H7 (cell line): ENCODE measurements around the gene TMEM119. TPM values are rescaled to one million over a fixed set of nuclear protein-coding genes. Genes with fewer than 3 reads are reported as not detected.

Experiments
- DNase-seq: peaks from one replicate; pipeline ENCODE4 v3.0.0; 2012
- H3K27me3 ChIP-seq: 2 replicates; pipeline ENCODE4 v1.6.0; 2011; ENCODE audit warnings: mild to moderate bottlenecking, low read length; ENCODE audit not compliant: control insufficient read depth, insufficient read depth
- H3K36me3 ChIP-seq: replicated peaks from 2 replicates; pipeline ENCODE4 v1.5.1; 2011; ENCODE audit warnings: low read length; ENCODE audit not compliant: control insufficient read depth, insufficient read depth
- H3K4me3 ChIP-seq: 2 replicates; pipeline ENCODE4 v1.5.1; 2011; ENCODE audit warnings: low read depth, mild to moderate bottlenecking, control low read depth, low read length, moderate library complexity; ENCODE audit not compliant: insufficient read depth
- total RNA-seq: library from RNA; depleted of rRNA; stranded (reverse); fragments of >200 nt; shearing (Covaris generic); gene quantifications from 2 replicates; pipeline ENCODE4 v1.2.3, GENCODE V29; 2014

The TMEM119 gene
- total RNA-seq, 1 experiment from 2014 or later = 0.24 TPM

DNA sequence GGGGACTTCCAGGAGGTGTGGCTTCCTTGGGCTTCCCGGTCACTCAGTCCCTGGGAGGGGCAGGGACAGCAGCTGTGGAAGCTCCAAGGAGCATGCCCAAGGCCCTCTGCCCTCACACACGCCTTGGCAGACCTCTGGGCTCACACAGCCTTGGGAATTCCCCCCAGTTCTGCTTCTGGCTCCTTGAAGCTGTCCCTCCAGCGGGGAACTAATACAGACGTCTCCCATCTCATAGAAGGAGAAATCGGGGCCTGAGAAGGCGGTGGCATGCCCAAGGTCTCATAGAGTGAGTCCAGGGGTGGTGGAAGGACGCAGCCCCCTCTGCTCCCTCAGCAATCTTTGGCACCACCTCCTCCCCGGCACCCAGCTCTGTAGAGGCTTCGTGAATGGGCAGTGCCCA is 15.7 kb upstream of the TMEM119 start:
- no peak for DNase-seq
- Histone ChIP-seq H3K27me3 (no peaks in the 10 kb centered on the region), H3K36me3 (no peaks in the 10 kb centered on the region), H3K4me3 (no peak overlapping the region)

DNA sequence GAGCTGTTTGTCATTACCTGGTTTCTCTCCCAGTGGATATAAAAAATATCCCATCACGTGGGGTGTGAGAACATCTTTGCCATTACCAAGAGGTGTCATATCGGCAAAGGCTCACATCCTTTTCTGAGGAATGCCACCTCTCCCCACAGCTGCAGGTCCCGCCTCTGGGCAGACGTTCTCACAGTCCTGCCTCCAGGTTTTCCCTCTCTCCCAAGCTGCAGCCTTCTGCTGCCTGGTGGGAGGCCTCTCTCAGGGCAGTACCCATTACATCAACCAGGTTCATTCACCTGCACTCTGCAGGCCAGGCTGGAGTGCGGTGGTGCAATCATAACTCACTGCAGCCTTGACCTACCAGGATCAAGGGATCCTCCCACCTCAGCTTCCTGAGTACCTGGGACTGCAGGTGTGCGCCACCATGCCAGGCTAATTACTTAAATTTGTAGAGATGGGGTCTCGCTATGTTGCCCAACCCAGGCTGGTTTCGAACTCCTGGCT is 15.0 kb upstream of the TMEM119 start:
- Histone ChIP-seq H3K36me3 (no peaks in the 10 kb centered on the region), H3K4me3 (no peak overlapping the region), H3K27me3 (no peaks in the 10 kb centered on the region)
- peak; percentile 82 for DNase-seq

DNA sequence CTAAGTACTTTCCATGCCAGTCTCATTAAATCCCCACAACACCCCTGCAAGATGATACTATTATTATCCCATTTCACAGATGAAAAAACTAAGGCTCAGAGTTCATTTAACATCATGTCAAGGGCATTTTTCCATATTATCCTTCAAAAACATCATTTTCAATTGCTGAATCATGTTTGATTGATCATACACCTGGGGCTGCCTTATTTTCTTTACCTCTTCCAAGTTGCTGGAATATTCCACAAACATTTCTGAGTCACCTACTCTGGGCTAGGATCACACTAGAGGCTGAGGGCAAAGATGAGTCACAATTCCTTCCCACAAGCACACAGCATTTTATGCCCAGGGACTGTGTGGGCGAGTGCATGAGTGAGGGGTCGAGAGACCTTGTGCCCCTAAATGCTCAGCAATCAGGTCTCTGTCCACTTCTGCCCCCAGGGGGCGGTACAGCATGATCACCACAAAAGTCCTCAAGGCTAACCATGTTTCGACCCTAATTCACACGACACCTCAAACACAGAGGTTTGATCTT is 14.1 kb upstream of the TMEM119 start:
- DNase-seq = peak; percentile 86
- no peaks in the 10 kb centered on the region for H3K27me3 ChIP-seq
- no peaks in the 10 kb centered on the region for H3K36me3 ChIP-seq
- H3K4me3 ChIP-seq = no peak overlapping the region

DNA sequence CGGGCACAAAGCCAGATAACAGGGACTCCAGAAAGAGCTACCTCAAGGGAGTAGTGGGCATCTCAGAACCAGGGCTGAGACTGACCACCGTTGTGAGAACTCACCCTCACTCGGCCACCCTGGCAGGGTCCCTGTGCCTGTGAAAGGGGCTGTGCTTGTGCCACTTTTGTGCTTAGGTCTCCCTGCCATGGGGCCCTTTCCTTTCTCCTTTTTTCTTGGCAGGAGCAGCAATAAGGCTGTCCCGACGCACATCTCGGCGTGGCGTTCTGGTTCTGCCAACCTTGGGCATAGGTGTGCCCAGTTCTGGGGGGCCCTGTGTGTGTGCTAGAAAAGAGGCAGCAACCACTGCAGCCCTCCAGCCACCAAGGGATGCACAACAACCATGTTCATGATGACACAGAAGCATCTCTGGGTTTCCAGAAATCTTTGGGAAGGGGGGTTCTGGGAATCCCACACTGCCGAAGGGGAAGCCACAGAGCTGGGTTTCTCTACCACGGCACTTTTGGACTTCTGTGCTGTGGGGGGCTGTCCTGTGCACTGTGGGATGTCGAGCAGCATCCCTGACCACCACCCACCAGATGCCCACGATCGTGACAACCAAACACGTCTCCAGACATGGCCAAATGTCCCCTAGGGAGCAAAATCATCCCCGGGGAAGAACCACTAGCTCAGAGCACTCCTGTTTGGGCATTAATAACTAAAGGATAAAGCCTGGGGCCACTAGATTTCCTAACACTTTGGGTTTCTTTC is 13.1 kb upstream of the TMEM119 start:
- H3K27me3 ChIP-seq = no peaks in the 10 kb centered on the region
- DNase-seq = no peak
- H3K4me3 ChIP-seq = no peak overlapping the region
- H3K36me3 ChIP-seq = no peaks in the 10 kb centered on the region

DNA sequence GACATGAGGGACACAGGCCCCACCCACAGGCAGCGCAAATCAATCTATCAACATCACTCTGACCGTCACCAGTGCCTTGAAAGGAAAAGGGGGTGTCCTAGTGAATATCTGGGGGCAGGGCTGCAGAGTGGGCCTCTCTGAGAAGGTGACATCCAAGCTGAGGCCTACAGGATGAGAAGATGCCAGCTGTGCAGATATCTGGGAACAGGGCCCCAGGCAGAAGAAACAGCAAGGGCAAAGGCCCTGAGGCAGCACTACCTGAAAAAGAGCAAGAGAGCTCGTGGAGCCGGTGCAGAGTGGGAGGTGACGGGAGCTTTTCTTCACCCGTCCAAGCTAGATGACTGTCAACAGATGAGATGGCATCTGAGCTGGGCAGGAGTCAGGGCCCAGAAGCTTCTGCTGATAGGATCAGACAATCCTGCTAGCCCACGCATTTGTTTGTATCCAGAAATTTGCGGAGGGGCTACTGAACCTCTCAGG is 12.5 kb upstream of the TMEM119 start:
- Histone ChIP-seq H3K4me3 (no peak overlapping the region), H3K27me3 (no peaks in the 10 kb centered on the region), H3K36me3 (no peaks in the 10 kb centered on the region)
- DNase-seq = no peak

DNA sequence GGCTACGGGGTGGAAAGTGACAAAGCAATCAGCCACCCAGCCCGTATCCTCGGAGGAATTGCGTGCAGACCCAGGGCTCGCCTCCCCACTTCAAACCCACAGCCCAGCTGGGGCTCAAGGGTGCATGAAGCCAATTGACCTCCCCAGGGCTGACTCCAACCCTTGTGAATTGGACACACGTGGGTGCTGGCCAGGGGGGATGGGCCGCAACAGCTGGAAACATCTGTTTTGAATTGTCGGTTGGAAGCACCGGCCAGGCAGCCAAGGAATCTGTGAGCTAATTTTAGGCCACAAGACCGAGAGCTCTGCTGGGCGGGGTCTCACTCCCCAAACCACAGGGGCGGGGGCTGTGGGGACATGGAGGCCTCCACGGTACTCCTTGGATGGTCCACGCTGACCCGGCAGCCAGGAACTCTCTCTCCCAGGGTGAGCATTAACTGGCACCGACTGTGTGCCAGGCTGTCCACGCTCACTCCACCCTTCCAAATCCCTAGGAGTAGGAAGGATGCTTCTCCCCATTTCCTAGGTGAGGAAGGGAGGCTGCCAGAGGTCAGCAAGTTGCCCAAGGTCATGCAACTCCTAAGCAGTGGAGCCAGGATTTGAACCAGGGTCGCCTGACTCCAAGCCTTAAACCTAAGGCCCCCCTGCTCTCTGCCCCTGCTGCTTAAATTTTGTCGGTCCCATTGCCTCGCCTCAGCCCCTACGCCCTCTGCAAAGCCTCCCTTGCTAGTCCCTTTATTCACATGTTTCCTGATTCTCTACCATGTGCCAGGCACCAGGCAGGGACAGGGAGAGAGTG is 11.9 kb upstream of the TMEM119 start:
- Histone ChIP-seq H3K4me3 (no peak overlapping the region), H3K36me3 (no peaks in the 10 kb centered on the region), H3K27me3 (no peaks in the 10 kb centered on the region)
- DNase-seq = no peak

DNA sequence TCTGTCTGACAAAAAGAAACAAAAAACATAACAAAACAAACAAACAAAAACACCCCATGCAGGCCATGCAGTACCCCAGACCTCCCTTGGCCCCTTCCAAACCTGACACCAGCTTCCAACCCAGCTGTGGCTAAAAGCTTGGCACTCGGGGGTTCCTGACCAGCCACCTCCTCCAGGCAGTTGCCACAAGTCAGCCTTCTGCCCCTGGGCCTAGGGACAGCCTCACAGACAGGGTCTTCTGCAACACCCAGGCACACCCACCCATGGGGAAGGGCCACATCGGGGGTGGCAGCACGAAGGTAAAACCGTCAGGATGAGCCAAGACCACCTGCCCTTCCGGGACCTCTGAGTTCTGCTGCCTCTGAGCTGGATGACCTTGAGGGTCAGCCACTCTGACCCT is 10.7 kb upstream of the TMEM119 start:
- no peak for DNase-seq
- Histone ChIP-seq H3K4me3 (no peak overlapping the region), H3K36me3 (no peaks in the 10 kb centered on the region), H3K27me3 (no peaks in the 10 kb centered on the region; the same call in 1 of the 2 replicates)

DNA sequence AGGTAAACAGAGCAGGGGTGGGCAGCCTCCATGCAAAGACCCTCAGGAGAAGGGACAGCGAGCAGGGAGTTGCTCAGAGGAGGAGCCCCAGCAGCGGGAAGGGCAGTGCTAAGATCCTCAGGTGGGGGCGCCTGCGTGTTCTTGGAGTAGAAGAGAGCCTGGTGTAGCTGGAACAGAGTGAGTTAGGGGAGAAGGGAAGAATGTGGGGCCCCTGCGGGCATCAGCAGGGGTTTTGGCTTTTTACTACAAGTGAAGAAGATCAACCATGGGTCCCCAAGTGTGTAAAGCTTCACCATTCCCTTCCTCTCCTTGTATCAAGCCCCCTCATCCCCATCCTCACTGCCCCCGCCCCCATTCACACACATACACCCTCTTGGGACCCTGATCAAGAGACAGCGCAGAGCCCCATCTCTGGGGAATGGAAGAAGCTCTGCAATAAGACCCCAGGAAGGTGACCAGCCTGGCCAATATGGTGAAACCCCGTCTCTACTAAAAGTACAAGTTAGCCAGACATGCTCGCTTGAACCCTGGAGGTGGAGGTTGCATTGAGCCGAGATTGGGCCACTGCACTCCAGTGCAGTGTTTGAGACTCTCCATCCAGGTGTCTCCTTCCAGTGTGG is 10.2 kb upstream of the TMEM119 start:
- Histone ChIP-seq H3K4me3 (no peak overlapping the region), H3K36me3 (no peaks in the 10 kb centered on the region), H3K27me3 (no peaks in the 10 kb centered on the region; the same call in 1 of the 2 replicates)
- DNase-seq = no peak

DNA sequence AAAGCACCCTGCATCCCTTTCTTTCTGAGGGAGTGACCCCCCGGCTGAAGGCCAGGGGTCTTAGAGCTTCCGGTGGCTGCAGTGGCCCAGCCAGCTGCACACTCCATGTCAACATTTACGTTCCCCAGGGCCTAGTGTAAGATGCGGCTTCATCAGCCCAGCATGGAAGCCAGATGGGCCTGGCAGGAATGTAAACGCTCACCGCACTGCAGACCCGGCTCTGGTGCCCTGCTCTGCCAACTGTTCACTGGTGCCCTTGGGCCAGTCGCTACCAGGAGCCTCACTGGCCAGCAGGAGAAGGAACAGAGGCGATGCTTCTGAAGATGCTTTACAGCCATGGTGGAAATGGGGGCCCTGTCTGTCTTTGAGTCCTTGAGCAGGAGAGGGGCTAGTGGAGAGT is 8.6 kb upstream of the TMEM119 start:
- Histone ChIP-seq H3K36me3 (no peaks in the 10 kb centered on the region), H3K4me3 (no peak overlapping the region), H3K27me3 (no peaks in the 10 kb centered on the region; the same call in 1 of the 2 replicates)
- DNase-seq = no peak

DNA sequence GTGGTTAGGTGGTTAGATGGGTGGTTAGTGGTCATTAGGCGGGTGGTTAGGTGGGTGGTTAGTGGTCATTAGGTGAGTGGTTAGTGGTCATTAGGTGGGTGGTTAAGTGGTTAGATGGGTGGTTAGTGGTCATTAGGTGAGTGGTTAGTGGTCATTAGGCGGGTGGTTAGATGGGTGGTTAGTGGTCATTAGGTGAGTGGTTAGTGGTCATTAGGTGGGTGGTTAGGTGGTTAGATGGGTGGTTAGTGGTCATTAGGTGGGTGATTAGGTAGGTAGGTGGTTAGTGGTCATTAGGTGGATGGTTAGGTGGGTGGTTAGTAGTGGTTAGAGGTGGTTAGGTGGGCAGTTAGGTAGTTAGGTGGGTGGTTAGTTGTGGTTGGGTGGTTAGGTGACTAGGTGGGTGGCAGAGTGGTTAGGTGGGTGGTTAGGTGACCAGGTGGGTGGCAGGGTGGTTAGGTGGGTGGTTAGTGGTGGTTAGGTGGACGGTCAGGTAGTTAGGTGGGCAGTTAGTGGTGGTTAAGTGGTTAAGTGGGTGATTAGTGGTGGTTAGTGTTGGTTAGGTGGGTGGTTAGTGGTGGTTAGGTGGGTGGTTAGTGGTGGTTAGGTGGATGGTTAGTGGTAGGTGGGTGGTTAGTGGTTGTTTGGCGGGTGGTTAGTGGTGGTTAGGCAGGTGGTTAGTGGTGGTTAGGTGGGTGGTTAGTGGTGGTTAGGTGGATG is 8.0 kb upstream of the TMEM119 start:
- Histone ChIP-seq H3K4me3 (no peak overlapping the region), H3K36me3 (no peaks in the 10 kb centered on the region), H3K27me3 (no peaks in the 10 kb centered on the region; the same call in 1 of the 2 replicates)
- DNase-seq = no peak

DNA sequence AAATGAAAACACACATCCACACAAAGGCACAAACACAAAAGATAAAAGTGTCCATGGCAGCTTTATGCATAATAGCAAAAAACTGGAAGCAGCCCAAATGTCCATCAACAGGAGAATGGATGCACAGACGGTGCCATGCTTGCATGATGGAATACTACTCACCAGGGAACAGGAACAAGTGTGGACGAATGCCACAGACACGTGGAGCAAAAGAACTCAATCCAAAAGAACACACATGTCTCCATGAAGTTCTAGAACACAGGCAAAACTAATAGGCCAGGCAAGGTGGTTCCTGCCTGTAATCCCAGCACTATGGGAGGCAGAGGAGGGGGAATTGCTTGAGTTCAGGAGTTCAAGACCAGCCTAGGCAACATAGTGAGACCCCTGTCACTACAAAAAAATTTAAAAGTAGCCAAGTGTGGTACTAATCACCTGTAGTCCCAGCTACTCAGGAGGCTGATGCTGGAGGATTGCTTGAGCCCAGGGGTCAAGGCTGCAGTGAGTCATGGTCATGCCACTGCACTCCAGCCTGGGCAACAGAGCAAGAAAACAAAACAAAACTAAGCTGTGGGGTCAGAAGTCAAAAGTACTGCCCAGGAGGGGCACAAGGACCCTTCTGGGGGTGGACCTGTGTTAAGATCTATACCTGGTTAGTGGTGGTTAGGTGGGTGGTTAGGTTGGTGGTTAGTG is 7.3 kb upstream of the TMEM119 start:
- no peaks in the 10 kb centered on the region; the same call in 1 of the 2 replicates for H3K27me3 ChIP-seq
- no peak overlapping the region for H3K4me3 ChIP-seq
- no peak for DNase-seq
- no peaks in the 10 kb centered on the region for H3K36me3 ChIP-seq

DNA sequence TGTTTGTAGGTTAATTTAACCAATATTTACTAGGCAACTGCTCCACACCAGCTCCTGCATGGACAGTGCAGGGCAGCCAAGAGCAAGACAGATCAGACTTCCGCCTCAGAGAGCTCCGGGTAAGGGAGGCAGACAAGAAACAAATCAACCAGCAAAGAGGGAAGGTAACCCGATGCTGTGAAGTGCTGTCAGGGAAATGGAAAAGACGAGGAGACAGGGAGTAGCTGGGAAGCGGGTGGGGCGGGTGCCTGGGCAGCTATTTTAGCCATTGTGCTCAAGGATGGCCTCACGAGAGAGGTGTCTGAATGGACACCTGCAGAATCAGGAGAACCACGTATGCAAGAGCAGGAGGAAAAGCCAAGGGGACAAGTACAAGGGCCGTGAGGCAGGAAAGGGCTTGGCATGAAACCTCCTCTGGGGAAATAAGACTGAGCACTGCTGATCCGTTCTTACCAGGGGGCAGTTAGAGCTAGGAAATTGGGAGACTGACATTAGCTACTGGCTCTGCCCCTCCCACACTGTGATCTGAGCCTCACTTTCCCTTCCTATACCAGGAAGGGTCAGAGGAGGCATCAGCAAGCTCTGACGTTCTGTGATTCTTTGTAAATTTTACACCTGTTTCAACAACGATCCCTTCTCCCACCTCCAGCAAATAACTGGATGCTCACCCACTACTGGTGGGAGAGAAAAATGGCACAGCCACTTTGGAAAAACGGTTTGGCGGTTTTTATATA is 6.5 kb upstream of the TMEM119 start:
- Histone ChIP-seq H3K36me3 (no peaks in the 10 kb centered on the region), H3K4me3 (no peak overlapping the region), H3K27me3 (no peaks in the 10 kb centered on the region; the same call in 1 of the 2 replicates)
- DNase-seq = no peak

DNA sequence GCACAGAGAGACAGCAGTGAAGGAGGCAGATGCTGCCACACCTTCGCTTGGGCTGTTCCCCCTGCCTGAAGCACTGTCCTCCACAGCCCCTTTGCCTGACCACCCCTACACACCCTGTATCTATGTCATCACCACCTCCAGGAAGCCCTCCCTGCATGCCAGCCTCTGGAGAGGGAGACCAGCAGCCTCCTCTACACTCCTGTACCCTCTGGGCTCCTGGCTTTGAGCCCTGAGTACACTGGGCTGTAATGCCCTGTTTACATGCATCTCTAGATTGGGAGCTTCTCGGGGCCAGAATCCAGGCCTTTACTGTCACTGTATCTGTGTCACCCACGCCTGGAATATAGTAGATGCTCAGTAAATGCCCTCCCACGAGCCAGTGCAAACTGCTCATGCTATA is 5.9 kb upstream of the TMEM119 start:
- no peaks in the 10 kb centered on the region; the same call in 1 of the 2 replicates for H3K27me3 ChIP-seq
- no peaks in the 10 kb centered on the region for H3K36me3 ChIP-seq
- DNase-seq = no peak
- H3K4me3 ChIP-seq = no peak overlapping the region
